ENCODE data around the gene SOX6.

DNA sequence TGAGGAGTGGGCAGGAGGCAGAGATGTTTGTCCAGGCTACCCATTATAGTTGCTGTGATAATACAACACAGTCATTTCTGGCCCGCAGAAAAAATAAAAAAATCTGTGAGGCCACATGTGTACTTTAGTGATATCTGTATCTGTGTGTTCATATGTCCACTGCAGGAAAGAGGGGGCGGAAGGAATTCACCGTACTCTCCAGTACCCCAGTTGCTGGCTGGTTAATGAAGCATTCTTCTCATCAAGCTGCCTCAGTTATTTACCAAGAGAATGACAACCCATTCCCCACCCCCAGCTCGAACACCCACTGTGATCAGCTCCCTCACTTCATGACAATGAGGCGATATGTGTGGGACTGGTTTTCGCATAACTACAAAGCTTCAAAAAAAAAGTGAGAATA, 309.3 kb downstream of the SOX6 start:
- TF ChIP-seq CTCF (conservative IDR thresholded peaks at IDR 0.05 in 1 of 2, IDR thresholded peaks at IDR 0.05 in 1 of 2; ENCODE audit: extremely low read depth in 1 of 2, insufficient read depth in 1 of 2, low read depth in 1 of 2, low read length in 2 of 2) (no peak), EZH2 (IDR thresholded peaks at IDR 0.05; ENCODE audit: borderline replicate concordance, low read length) (no peak)

Measured in mammary epithelial cell (primary cell).